ENCODE data around the gene RHBDD3. TPM values are rescaled to one million over a fixed set of nuclear protein-coding genes. Genes with fewer than 3 reads are reported as not detected.

RHBDD3 gene
- total and polyA plus RNA-seq, 2 of the 4 experiments (the other 2 are of a cell fraction) = 5.7 to 21.5 TPM

DNA sequence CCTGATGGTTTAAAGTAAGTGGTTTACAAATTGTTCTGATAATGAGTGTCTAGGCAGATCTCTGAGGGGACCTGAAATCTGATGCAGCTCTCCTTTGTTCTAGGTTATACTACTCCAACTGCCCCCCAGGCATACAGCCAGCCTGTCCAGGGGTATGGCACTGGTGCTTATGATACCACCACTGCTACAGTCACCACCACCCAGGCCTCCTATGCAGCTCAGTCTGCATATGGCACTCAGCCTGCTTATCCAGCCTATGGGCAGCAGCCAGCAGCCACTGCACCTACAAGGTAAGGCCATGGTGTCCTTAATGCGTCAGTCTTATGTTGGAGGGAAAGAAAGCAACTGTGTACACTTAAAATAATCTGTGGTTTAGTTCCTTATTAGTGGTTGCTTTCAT lies 10.1 kb upstream of the RHBDD3 start:
- Histone ChIP-seq H2BK15ac (ENCODE audit: low read depth, low read length) (no peak overlapping the region), H3K4ac (ENCODE audit: low read depth, low read length) (no peak overlapping the region), H3K9me1 (ENCODE audit: insufficient read depth, low read length) (peaks cover 8% of the 10 kb centered on the region; the same call in 1 of the 2 replicates), H4K20me1 (ENCODE audit: insufficient read depth, low read length) (peaks cover 89% of the 10 kb centered on the region), H2AK9ac (replicated peaks; ENCODE audit: low read depth, low read length, poor library complexity) (no peak overlapping the region), H3K27me3 (ENCODE audit: control insufficient read depth, insufficient read depth, low read length) (no peaks in the 10 kb centered on the region), H3K4me1 (ENCODE audit: control insufficient read depth, insufficient read depth, low read length) (no peaks in the 10 kb centered on the region), H2BK20ac (ENCODE audit: low read depth, low read length) (no peak overlapping the region), H3K56ac (ENCODE audit: extremely low read depth, insufficient read depth, low read length) (no peak overlapping the region), H4K91ac (ENCODE audit: insufficient read depth, low read depth, low read length) (no peak overlapping the region), H2BK5ac (ENCODE audit: low read depth, low read length, poor library complexity, severe bottlenecking) (no peak overlapping the region), H3K14ac (replicated peaks; ENCODE audit: low read depth, low read length) (no peak overlapping the region), H3K27ac (ENCODE audit: insufficient read depth, low read length) (no peak overlapping the region), H3K79me1 (ENCODE audit: low read depth in 1 of 2, low read length in 2 of 2) (peaks cover 16 to 64% of the 10 kb centered on the region in 2 experiments), H3K9ac (ENCODE audit: low read depth, low read length) (no peak overlapping the region), H4K8ac (ENCODE audit: low read depth in 2 of 2, low read length in 2 of 2) (no peak overlapping the region), H2AK5ac (ENCODE audit: low read depth, low read length) (no peak overlapping the region), H3K4me2 (ENCODE audit: low read depth, low read length) (no peak overlapping the region), H4K5ac (ENCODE audit: low read depth, low read length) (no peak overlapping the region), H3K23ac (ENCODE audit: low read depth, low read length) (no peak overlapping the region; the same call in 1 of the 2 replicates), H3K18ac (ENCODE audit: low read depth, low read length) (no peak overlapping the region), H3K4me3 (ENCODE audit: insufficient read depth, low read depth, low read length) (no peak overlapping the region), H2AFZ (replicated peaks; ENCODE audit: low read length, poor library complexity) (no peak overlapping the region), H3K9me3 (ENCODE audit: control insufficient read depth, insufficient read depth, low read length) (no peaks in the 10 kb centered on the region), H3K36me3 (ENCODE audit: control insufficient read depth, insufficient read depth, low read length) (peaks cover 65% of the 10 kb centered on the region), H2BK120ac (ENCODE audit: low read depth, low read length) (no peak overlapping the region)
- no CpG with 5 or more reads among the region's 1 CpG for WGBS, 2 experiments (ENCODE audit: extremely low coverage in 2 of 2, insufficient read length in 1 of 2)
- in situ Hi-C loops (cut with MboI; ENCODE audit: low sequenced_read_pairs) = no loop called here
- intact Hi-C loops (cut with micrococcal nuclease) = no loop called here
- ATAC-seq (ENCODE audit: low read depth) = no peak
- no TSS peak for BruUV-seq (replicated peaks)
- CTCF ChIA-PET = no interaction called here
- TF ChIP-seq, protein P1, sequence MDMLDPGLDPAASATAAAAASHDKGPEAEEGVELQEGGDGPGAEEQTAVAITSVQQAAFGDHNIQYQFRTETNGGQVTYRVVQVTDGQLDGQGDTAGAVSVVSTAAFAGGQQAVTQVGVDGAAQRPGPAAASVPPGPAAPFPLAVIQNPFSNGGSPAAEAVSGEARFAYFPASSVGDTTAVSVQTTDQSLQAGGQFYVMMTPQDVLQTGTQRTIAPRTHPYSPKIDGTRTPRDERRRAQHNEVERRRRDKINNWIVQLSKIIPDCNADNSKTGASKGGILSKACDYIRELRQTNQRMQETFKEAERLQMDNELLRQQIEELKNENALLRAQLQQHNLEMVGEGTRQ (IDR thresholded peaks at IDR 0.05; ENCODE audit: low read depth, low read length) = no peak
- TF ChIP-seq CHD1 (IDR thresholded peaks at IDR 0.05; ENCODE audit: low read depth, low read length) = no peak
- TF ChIP-seq RAD21 (IDR thresholded peaks at IDR 0.05; ENCODE audit: low read length) = no peak
- TF ChIP-seq SMC3 (IDR thresholded peaks at IDR 0.05; ENCODE audit: low read depth, low read length) = no peak
- no peak for TF ChIP-seq MAZ (IDR thresholded peaks at IDR 0.05; ENCODE audit: borderline replicate concordance, low read depth, low read length)
- no peak for TF ChIP-seq BHLHE40 (IDR thresholded peaks at IDR 0.05; ENCODE audit: low read depth, low read length)
- no peak for TF ChIP-seq RFX5 (IDR thresholded peaks at IDR 0.05; ENCODE audit: low read depth, low read length)
- TF ChIP-seq NFE2L2 (IDR thresholded peaks at IDR 0.05; ENCODE audit: low read depth, low read length) = no peak
- no peak for TF ChIP-seq CEBPB (IDR thresholded peaks at IDR 0.05; ENCODE audit: low read depth, low read length)
- no peak for TF ChIP-seq MAFK (IDR thresholded peaks at IDR 0.05; ENCODE audit: low read depth, low read length)
- TF ChIP-seq, protein P2, sequence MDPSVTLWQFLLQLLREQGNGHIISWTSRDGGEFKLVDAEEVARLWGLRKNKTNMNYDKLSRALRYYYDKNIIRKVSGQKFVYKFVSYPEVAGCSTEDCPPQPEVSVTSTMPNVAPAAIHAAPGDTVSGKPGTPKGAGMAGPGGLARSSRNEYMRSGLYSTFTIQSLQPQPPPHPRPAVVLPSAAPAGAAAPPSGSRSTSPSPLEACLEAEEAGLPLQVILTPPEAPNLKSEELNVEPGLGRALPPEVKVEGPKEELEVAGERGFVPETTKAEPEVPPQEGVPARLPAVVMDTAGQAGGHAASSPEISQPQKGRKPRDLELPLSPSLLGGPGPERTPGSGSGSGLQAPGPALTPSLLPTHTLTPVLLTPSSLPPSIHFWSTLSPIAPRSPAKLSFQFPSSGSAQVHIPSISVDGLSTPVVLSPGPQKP (IDR thresholded peaks at IDR 0.05; ENCODE audit: borderline replicate concordance, low read depth, low read length) = no peak
- TF ChIP-seq POLR2A (IDR thresholded peaks at IDR 0.05; ENCODE audit: low read depth, low read length) = no peak
- TF ChIP-seq, protein P3, sequence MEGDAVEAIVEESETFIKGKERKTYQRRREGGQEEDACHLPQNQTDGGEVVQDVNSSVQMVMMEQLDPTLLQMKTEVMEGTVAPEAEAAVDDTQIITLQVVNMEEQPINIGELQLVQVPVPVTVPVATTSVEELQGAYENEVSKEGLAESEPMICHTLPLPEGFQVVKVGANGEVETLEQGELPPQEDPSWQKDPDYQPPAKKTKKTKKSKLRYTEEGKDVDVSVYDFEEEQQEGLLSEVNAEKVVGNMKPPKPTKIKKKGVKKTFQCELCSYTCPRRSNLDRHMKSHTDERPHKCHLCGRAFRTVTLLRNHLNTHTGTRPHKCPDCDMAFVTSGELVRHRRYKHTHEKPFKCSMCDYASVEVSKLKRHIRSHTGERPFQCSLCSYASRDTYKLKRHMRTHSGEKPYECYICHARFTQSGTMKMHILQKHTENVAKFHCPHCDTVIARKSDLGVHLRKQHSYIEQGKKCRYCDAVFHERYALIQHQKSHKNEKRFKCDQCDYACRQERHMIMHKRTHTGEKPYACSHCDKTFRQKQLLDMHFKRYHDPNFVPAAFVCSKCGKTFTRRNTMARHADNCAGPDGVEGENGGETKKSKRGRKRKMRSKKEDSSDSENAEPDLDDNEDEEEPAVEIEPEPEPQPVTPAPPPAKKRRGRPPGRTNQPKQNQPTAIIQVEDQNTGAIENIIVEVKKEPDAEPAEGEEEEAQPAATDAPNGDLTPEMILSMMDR (conservative IDR thresholded peaks at IDR 0.05; ENCODE audit: low read depth, low read length) = no peak
- TF ChIP-seq MXI1 (IDR thresholded peaks at IDR 0.05; ENCODE audit: borderline replicate concordance, low read depth, low read length) = no peak
- no peak for TF ChIP-seq FOS (IDR thresholded peaks at IDR 0.05; ENCODE audit: low read depth, low read length)
- no peak for TF ChIP-seq RCOR1 (IDR thresholded peaks at IDR 0.05; ENCODE audit: insufficient replicate concordance, low read length)
- POLR2A ChIA-PET (ENCODE audit: unreplicated experiment) = no interaction called here
- no peak for DNase-seq
- dilution Hi-C loops (cut with HindIII; ENCODE audit: low sequenced_read_pairs, unreplicated experiment) = no loop called here

Data from IMR-90 (cell line).